Fibroblast of skin of back (primary cell): Measurements from ENCODE around the gene RGPD5.
"Not testable (repeated sequence)": the region's sequence is repeated elsewhere in the genome, so short reads cannot be mapped to it uniquely, and the experiment has no call there.

Experiments used
- DNase-seq: peaks from one replicate; pipeline ENCODE4 v3.0.0-alpha.2; 2013

The RGPD5 gene

DNA sequence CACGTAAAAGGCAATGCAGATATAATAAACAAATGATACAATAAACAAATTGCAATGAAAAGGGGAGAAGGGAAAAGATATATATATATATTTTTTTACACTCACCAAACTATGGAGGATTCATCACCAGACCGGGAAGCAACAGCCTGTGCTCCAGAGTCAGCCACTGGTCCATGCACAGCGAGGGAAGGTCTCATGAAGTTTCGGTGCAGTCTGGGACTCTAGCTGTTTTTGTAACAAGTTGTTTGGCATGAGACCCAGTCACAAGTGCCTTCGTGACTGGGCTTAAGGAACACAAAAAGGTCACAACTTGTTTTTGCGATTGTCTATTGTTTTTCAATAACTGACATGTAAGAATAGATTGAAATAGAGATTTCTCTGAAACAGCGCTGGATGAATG, 99.6 kb downstream of the RGPD5 start:
- DNase-seq = not testable (repeated sequence)

DNA sequence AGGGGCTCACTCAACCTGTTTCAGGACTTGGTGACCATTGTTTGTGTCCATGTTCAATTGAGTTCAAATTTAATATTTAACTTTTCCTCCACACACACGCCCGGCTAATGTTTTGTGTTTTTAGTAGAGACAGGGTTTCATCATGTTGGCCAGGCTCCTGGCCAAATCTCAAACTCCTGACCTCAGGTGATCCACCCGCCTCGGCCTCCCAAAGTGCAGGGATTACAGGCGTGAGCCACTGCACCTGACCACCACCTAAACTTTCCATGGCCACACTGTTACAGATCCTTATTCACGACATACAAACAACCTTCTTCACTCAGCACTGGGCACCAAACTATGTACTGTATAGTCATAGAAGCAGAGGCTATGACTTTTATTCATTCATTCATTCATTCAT, 100.0 kb downstream of the RGPD5 start:
- DNase-seq = not testable (repeated sequence)

DNA sequence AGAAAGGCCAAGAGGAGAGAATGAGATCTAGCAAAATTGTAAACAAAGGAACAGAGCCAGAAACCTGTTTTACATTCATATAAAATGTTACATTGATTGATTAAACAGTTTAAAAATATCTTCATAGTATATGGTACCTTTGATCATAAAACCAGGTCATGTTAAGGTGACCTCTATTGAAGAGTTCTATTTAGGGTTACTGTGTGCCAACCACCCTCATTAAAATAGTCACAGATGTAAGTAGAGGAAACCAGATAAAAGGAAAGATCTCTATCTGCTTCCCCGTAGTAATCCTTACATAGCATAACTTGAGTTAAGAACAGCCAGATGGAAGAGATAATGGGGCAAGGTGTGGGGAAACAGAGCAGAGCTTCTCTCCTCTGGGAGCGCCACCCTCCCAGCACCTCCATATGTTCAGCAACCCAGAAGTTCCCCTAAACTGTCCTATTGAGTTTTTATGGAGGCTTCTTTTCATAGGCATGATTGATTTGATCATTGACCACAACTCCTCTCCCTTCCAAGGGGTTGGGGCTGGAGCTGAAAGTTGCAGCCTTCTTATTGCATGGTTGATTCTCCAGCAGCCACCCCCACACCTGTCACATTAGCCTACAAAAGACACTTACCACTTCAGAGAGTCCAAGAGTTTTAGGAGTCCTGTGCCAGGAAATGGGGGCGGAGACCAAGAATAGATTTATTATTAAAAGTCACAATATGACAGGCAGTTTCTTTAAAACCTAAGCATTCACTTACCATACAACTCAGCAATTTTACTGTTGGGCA, 101.2 kb downstream of the RGPD5 start:
- DNase-seq = not testable (repeated sequence)

DNA sequence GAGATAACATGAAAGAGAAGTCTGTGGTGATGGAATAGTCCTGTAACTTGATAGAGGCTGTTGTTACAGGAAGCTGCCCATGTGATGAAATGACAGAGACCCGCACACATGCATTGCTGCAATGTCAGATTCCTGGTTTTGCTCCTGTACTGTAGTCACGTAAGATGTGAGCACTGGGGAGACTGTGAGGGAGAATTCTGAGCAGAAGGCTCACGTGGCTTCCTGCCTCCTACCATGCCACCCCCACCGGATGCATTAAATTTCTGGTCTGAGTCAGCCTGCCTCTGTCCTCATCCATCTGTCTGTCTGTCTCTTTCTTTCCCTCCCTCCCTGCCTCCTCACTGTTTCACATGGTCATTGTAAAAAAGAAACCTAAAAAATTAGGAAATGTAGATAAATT, 102.1 kb downstream of the RGPD5 start:
- not testable (repeated sequence) for DNase-seq

DNA sequence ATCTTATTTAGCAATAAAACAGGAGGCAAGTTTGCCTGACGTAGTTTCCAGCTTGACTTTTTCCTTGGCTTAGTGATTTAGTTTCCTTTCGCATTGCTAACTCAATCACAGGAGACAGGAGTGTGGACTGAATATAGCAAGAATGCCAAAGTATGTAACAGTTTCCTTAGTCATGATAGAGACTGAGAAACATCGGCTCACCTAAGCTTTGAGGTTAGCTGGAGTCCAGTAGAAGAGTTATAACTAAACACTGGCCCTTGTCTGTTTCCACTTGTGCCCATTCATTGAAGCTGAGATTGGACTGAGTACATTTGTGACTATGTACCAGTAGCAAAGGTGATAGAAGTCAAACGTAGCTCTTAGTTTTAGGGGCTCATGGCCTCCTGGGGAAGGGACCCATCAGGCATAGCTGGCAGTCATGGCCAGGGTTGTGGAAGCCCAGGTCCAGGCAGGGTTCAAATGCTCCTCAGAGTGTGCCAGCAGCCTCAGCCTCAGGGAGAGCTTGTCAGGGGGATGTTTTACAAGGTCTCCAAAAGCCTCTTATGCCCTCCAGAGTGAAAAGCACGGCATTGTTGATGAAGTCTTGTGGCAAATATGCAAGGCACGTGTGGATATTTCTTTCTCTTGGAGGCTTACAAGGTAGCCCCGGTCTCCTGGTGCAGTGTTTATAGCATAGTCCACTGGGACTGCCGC, 103.8 kb downstream of the RGPD5 start:
- not testable (repeated sequence) for DNase-seq

DNA sequence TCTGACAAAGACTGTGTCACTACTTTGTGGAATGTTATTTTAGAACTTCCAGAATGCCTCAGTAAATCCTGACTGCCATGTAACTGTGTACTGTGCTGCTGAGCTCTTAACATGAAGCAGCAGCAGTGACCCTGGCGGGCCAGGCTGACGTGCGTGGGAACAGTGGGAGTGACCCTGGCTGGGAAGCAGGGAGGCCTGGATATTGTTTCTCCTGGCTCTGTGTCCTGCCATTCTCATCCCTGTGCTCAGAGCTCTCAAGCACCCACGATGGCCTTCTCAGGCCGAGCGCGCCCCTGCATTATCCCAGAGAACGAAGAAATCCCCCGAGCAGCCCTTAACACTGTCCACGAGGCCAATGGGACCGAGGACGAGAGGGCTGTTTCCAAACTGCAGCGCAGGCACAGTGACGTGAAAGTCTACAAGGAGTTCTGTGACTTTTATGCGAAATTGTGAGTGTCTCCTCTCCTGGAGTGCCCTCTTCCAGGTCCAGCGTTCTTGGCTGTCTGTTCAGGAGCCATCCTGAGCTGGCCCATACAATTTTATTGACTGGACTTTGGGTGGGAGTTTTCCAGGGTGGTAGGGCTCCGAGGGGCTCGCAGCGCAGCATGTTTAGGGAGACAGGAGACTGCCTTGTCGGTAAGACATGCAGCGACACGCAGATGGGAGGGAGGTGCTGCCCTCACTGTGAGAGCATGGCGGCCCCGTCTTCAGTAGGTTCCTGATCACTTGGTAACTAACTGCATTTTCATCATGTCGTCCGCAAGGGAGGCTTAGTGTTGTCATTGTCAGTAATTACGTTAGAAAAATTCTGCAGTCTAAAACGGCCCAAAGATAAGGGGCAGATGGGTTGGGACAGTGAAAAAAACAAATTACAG, 104.6 kb downstream of the RGPD5 start, which contains the start of gene LIMS3:
TSS of gene LIMS3 (plus strand) at position 227 of the 875 bp plus-strand sequence. CDS start at position 268, 41 bp downstream.
- not testable (repeated sequence) for DNase-seq

DNA sequence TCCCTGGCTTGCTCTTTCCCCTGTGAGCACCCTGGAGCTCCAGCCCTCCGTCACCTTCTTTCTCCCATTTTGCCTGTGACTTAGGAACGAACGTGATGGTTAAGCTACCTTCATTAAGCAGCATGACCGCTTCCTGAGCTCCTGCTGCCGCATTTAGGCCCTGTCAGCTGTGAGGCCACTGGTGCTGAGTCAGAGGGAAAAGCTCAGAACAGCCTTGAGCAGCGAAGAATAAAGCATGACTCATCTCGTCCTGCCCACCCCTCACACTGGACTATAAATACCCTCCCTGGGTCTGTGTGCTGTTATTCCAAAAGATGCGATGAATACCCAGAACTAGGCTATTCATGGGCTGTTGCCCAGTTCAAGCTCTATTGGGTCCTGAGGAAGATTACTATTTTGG, 111.7 kb downstream of the RGPD5 start:
- DNase-seq = not testable (repeated sequence)
